ENCODE results near the gene CAMTA1.
"Not testable (repeated sequence)": the region's sequence is repeated elsewhere in the genome, so short reads cannot be mapped to it uniquely, and the experiment has no call there.

The CAMTA1 gene

DNA sequence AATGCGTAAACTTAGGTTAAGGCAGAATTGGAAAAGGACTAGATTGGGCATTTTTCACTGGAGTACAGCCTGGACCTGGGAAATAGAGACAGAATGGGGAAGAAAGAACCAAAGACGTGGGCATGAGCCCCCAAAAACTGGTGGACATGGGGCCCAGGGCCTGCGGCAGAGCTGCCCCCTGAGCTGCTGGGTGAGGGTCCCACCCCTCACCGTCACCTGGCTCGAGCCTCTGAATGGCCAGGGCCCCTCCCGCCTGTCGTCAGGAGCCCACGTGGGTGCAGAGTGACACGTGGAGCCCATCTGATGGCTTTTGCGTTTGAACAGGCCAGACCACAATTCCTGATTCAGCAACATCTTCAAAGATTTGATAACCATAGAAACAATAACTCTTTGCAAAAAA lies 624.9 kb downstream of the CAMTA1 start:
- no peak overlapping the region for H3K4me3 ChIP-seq (ENCODE audit: low read depth, low read length)
- TF ChIP-seq, protein P1, sequence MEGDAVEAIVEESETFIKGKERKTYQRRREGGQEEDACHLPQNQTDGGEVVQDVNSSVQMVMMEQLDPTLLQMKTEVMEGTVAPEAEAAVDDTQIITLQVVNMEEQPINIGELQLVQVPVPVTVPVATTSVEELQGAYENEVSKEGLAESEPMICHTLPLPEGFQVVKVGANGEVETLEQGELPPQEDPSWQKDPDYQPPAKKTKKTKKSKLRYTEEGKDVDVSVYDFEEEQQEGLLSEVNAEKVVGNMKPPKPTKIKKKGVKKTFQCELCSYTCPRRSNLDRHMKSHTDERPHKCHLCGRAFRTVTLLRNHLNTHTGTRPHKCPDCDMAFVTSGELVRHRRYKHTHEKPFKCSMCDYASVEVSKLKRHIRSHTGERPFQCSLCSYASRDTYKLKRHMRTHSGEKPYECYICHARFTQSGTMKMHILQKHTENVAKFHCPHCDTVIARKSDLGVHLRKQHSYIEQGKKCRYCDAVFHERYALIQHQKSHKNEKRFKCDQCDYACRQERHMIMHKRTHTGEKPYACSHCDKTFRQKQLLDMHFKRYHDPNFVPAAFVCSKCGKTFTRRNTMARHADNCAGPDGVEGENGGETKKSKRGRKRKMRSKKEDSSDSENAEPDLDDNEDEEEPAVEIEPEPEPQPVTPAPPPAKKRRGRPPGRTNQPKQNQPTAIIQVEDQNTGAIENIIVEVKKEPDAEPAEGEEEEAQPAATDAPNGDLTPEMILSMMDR (IDR thresholded peaks at IDR 0.05; ENCODE audit: borderline replicate concordance, insufficient read depth, low read depth, low read length): no peak

DNA sequence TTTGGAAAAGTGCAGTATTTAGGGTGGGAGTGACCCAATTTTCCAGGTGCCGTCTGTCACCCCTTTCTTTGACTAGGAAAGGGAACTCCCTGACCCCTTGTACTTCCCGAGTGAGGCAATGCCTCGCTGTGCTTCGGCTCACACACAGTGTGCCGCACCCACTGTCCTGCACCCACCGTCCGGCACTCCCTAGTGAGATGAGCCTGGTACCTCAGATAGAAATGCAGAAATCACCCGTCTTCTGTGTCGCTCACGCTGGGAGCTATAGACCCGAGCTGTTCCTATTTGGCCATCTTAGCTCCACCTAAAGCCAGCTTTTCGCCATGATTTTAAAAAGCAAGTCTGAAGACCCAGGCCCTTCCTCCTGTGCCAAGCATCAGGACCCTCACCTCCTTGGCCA lies 632.4 kb downstream of the CAMTA1 start:
- H3K4me3 ChIP-seq (ENCODE audit: low read depth, low read length): not testable (repeated sequence)

DNA sequence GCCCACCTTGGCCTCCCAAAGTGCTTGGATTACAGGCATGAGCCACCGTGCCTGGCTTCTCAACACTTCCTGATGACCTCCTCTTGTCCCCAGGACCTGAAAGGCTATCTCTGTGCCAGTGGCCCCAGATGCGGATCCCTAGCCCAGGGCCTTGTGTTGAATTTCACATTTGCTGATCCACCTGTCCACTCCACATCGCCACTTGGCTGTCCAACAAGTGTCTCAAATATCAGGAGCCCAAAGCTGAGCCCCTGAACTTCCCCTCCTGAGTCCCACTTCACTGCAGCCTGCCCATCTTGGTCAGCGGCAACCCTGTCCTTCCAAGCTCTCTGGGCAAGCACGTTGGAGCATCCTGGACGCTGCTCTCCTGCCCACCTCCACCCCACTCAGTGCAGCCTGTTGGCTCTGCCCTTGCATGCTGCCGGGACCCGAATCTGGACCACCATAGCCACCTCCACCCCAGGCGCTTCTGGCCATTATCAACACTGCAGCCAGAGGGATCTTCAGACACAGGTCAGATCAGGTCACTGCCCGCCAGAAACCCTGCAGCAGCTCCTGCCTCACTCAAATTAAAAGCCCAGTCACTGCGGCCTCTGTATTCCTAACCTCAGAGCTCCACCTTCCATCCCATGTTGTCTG lies 633.3 kb downstream of the CAMTA1 start:
- H3K4me3 ChIP-seq (ENCODE audit: low read depth, low read length): no peak overlapping the region
- TF ChIP-seq, protein P1 (IDR thresholded peaks at IDR 0.05; ENCODE audit: borderline replicate concordance, insufficient read depth, low read depth, low read length): no peak

DNA sequence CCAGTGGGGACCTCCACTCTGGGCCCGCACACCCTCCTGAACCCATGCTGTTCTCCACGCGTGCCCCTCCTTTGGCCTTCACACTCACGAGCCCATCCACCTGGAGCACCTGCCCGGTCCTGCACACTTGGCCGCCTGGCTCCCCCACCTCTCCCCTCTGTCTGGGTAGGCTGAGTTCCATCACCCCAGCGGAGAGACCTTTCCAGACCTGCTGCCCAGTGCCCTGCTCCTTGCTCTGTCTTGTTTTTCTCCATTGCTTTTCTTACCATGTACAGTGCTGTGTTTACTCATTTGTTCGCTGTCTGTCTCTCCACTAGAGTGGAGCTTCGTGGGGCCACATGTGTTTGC lies 634.8 kb downstream of the CAMTA1 start:
- TF ChIP-seq, protein P1 (IDR thresholded peaks at IDR 0.05; ENCODE audit: borderline replicate concordance, insufficient read depth, low read depth, low read length): no peak
- H3K4me3 ChIP-seq (ENCODE audit: low read depth, low read length): no peak overlapping the region

DNA sequence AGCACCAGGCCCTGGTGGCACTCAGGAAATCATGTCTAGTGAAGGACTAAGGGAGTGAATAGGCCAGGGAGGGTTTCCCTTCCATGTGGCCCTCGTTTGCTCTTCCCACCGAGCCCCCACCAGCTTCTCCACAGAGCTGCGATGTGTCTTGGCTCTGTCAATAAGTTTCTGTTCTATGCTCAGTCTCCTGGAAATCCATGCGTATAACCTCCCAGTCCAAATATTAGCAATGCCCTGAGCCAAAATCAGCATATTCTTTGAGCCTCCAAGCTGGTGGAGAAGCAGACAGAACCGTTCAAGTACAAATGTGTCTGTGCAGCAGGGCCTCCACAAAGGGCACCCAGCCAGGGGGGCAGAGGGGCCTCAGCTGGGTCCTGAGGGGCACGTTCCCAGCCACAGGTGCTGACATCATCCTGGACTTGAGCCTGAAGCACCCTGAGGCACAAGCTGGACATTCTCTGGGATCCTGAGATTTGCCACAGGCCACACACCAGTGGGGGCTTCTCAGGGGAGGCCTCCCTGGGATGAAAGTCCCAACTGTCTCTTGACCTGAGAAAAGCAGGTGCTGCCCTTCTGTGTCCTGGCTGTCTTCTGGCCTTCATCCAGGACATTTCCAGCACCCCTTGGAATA lies 635.3 kb downstream of the CAMTA1 start:
- TF ChIP-seq, protein P1 (IDR thresholded peaks at IDR 0.05; ENCODE audit: borderline replicate concordance, insufficient read depth, low read depth, low read length): no peak
- H3K4me3 ChIP-seq (ENCODE audit: low read depth, low read length): no peak overlapping the region

DNA sequence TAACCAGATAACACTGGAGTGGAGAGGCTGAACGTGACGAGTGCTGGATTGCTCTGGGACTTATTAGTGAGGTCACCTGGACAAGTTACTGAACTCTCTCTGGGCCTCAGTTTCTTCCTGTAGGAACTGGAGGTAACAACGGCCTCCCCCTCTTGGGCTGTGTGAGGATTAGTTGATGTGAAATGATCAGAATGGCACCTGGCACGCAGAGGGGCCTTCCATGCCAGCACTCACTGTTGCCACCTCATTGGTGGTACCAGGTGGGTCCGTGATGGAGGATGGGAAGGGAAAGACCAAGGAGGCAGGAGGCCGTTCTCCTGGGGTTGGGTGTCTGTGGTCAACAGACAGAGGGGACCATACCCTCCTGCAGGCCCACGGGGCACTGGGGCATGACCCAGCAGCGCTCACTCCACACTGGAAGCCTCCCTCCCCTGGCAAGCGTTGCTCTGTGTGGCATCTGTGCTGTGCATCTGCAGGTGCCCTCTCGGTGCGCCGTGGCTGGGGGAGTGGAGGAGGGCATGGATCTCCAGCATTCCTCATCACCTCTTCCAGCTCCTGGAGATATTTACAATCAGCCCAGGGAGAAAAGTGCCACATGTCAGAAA lies 636.3 kb downstream of the CAMTA1 start:
- no peak overlapping the region for H3K4me3 ChIP-seq (ENCODE audit: low read depth, low read length)
- TF ChIP-seq, protein P1 (IDR thresholded peaks at IDR 0.05; ENCODE audit: borderline replicate concordance, insufficient read depth, low read depth, low read length): no peak

DNA sequence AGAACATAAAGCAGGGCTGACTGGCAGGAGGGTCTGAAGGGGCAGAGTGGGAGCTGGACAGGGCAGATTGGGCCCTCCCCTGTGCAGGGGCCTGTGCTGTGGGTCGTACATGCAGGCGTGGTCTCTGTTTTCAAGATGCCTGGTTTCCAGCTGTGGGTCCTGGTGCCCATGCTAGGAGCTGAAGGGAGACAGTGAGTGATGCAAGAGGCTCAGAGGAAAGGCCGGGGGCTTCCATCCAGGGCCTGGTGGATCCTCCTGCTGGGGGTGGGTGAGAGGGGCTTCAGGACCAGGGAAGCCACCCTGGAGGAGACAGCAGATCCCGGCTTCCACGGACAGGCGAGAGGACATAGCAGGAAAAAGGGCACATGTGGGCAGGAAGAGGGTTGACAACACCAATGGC lies 636.8 kb downstream of the CAMTA1 start:
- no peak overlapping the region for H3K4me3 ChIP-seq (ENCODE audit: low read depth, low read length)
- TF ChIP-seq, protein P1 (IDR thresholded peaks at IDR 0.05; ENCODE audit: borderline replicate concordance, insufficient read depth, low read depth, low read length): no peak
